ENCODE data around the gene TTLL5.

Gene TTLL5

GRCh38 chr14:75806352-75806832 is 145.3 kb downstream of the TTLL5 start:
- TF ChIP-seq CTCF (IDR thresholded peaks at IDR 0.05; ENCODE audit: low read depth, low read length, missing control alignments) = no peak
- no peaks in the 10 kb centered on the region for H3K36me3 ChIP-seq (replicated peaks)
- H3K4me3 ChIP-seq (ENCODE audit: low read depth, low read length) = no peak overlapping the region
- no peak overlapping the region for H3K27ac ChIP-seq
- H3K27me3 ChIP-seq (replicated peaks) = no peaks in the 10 kb centered on the region
- in situ Hi-C loops (cut with HindIII; ENCODE audit: low pct_ligation_motif_present, low sequenced_read_pairs) = no loop called here
- no peak for DNase-seq

- Histone ChIP-seq H3K4me3 (ENCODE audit: low read depth, low read length) (no peak overlapping the region), H3K36me3 (replicated peaks) (no peaks in the 10 kb centered on the region), H3K27ac (no peak overlapping the region), H3K27me3 (replicated peaks) (no peaks in the 10 kb centered on the region)
- DNase-seq = no peak
- TF ChIP-seq CTCF (IDR thresholded peaks at IDR 0.05; ENCODE audit: low read depth, low read length, missing control alignments) = no peak
- in situ Hi-C loops (cut with HindIII; ENCODE audit: low pct_ligation_motif_present, low sequenced_read_pairs) = no loop called here
Observed at GRCh38 chr14:75807667-75808360, 146.8 kb downstream of the TTLL5 start.

GRCh38 chr14:75811136-75811829 is 150.2 kb downstream of the TTLL5 start:
- in situ Hi-C loops (cut with HindIII; ENCODE audit: low pct_ligation_motif_present, low sequenced_read_pairs) = no loop called here
- DNase-seq = no peak
- no peak for TF ChIP-seq CTCF (IDR thresholded peaks at IDR 0.05; ENCODE audit: low read depth, low read length, missing control alignments)
- no peak overlapping the region for H3K4me3 ChIP-seq (ENCODE audit: low read depth, low read length)
- no peak overlapping the region for H3K27ac ChIP-seq
- H3K36me3 ChIP-seq (replicated peaks) = no peaks in the 10 kb centered on the region
- H3K27me3 ChIP-seq (replicated peaks) = no peaks in the 10 kb centered on the region

- in situ Hi-C loops (cut with HindIII; ENCODE audit: low pct_ligation_motif_present, low sequenced_read_pairs) = no loop called here
- DNase-seq = no peak
- Histone ChIP-seq H3K27ac (no peak overlapping the region), H3K36me3 (replicated peaks) (no peaks in the 10 kb centered on the region), H3K4me3 (ENCODE audit: low read depth, low read length) (no peak overlapping the region), H3K27me3 (replicated peaks) (no peaks in the 10 kb centered on the region)
- TF ChIP-seq CTCF (IDR thresholded peaks at IDR 0.05; ENCODE audit: low read depth, low read length, missing control alignments) = no peak
Observed at GRCh38 chr14:75811872-75812499, 150.9 kb downstream of the TTLL5 start.

- in situ Hi-C loops (cut with HindIII; ENCODE audit: low pct_ligation_motif_present, low sequenced_read_pairs) = no loop called here
- Histone ChIP-seq H3K36me3 (replicated peaks) (no peaks in the 10 kb centered on the region), H3K27ac (no peak overlapping the region), H3K4me3 (ENCODE audit: low read depth, low read length) (no peak overlapping the region), H3K27me3 (replicated peaks) (no peaks in the 10 kb centered on the region)
- no peak for DNase-seq
- no peak for TF ChIP-seq CTCF (IDR thresholded peaks at IDR 0.05; ENCODE audit: low read depth, low read length, missing control alignments)
Observed at GRCh38 chr14:75812622-75813021, 151.6 kb downstream of the TTLL5 start.

Data from brain microvascular endothelial cell (primary cell).